EH (cell line): Measurements from ENCODE around the gene IMPDH2.

Source experiments
- DNase-seq: peaks from one replicate; pipeline ENCODE4 v3.0.0-alpha.2; 2015; ENCODE audit warnings: low read depth

The IMPDH2 gene

GRCh38 chr3:48980295-48980694, 48.9 kb downstream of the IMPDH2 start:
- no peak for DNase-seq

- no peak for DNase-seq
Measured at GRCh38 chr3:48979451-48979850, 49.7 kb downstream of the IMPDH2 start.
